Fibroblast of lung (primary cell): ENCODE data around the gene AACS. TPM values are rescaled to one million over a fixed set of nuclear protein-coding genes. Genes with fewer than 3 reads are reported as not detected.

Experiments
- DNase-seq, 2 donors: peaks; one replicate each; pipeline versions ENCODE4 v3.0.0 to v3.0.0-alpha.2; 2010; ENCODE audit warnings: low read depth in 2 of 2
- H2AFZ ChIP-seq: 2 replicates; pipeline ENCODE4 v1.5.1; 2012; ENCODE audit warnings: low read length, control low read depth, inconsistent platforms
- H3K27ac ChIP-seq: 2 replicates; pipeline ENCODE4 v1.5.1; 2011; ENCODE audit warnings: low read length, control low read depth; ENCODE audit not compliant: insufficient read depth
- H3K27me3 ChIP-seq: 2 replicates; pipeline ENCODE4 v1.5.1; 2011; ENCODE audit warnings: mild to moderate bottlenecking, low read length; ENCODE audit not compliant: control insufficient read depth, insufficient read depth
- H3K36me3 ChIP-seq: 2 replicates; pipeline ENCODE4 v1.5.1; 2011; ENCODE audit warnings: low read length; ENCODE audit not compliant: control insufficient read depth, insufficient read depth
- H3K4me1 ChIP-seq: 2 replicates; pipeline ENCODE4 v1.5.1; 2011; ENCODE audit warnings: low read length; ENCODE audit not compliant: control insufficient read depth, insufficient read depth; ENCODE audit errors: extremely low read depth
- H3K4me2 ChIP-seq: 2 replicates; pipeline ENCODE4 v1.5.1; 2011; ENCODE audit warnings: low read length, control low read depth; ENCODE audit not compliant: insufficient read depth; ENCODE audit errors: extremely low read depth
- H3K4me3 ChIP-seq, 4 experiments: fragments of 200-600 bp in 1 of 4; sonication (generic) in 1 of 4; replicated peaks in 1 of 4; 2 replicates each; pipeline ENCODE4 v1.5.1; 2011 to 2016; ENCODE audit warnings: low read length in 4 of 4, low read depth in 3 of 4, mild to moderate bottlenecking in 3 of 4, control low read depth in 2 of 4, inconsistent platforms in 1 of 4, mixed read lengths in 1 of 4; ENCODE audit not compliant: insufficient read depth in 1 of 4; ENCODE audit errors: control extremely low read depth in 1 of 4
- H3K79me2 ChIP-seq: 2 replicates; pipeline ENCODE4 v1.5.1; 2012; ENCODE audit warnings: mild to moderate bottlenecking, low read length, inconsistent platforms; ENCODE audit not compliant: control insufficient read depth, insufficient read depth
- H3K9ac ChIP-seq: 2 replicates; pipeline ENCODE4 v1.5.1; 2011; ENCODE audit warnings: mild to moderate bottlenecking, low read length, control low read depth; ENCODE audit not compliant: insufficient read depth
- H3K9me3 ChIP-seq: 2 replicates; pipeline ENCODE4 v1.5.1; 2012; ENCODE audit warnings: low read depth, low read length; ENCODE audit not compliant: control insufficient read depth, insufficient read depth
- H4K20me1 ChIP-seq: 2 replicates; pipeline ENCODE4 v1.5.1; 2011; ENCODE audit warnings: low read length; ENCODE audit not compliant: control insufficient read depth, insufficient read depth; ENCODE audit errors: extremely low read depth
- EZH2 ChIP-seq: IDR thresholded peaks from 2 replicates; pipeline ENCODE4 v1.5.1; 2012; ENCODE audit warnings: low read length, control low read depth, mild to moderate bottlenecking; ENCODE audit errors: missing control alignments
- polyA plus RNA-seq, 2 donors: library from polyadenylated mRNA; depleted of rRNA in 1 of 2; stranded (reverse) in 1 of 2; unstranded in 1 of 2; fragments of >200 nt; gene quantifications; 2 replicates each; pipeline ENCODE4 v1.2.1, GENCODE V29; 2011 to 2012; ENCODE audit warnings: missing spikeins in 1 of 2
- total RNA-seq: library from RNA; depleted of rRNA; stranded (reverse); fragments of >200 nt; gene quantifications from 2 replicates; pipeline ENCODE4 v1.2.1, GENCODE V29; 2014
- TF ChIP-seq, protein P1 (sequence below), 2 donors: IDR thresholded peaks in 1 of 2; conservative IDR thresholded peaks in 1 of 2; 1 replicate in 1 of 2; 2 replicates in 1 of 2; pipeline ENCODE4 v1.5.1; 2011 to 2012; ENCODE audit warnings: low read length in 2 of 2, control low read depth in 1 of 2, inconsistent platforms in 1 of 2, low read depth in 1 of 2, mild to moderate bottlenecking in 1 of 2

The AACS gene
- total and polyA plus RNA-seq, 2 donors (not counting 1 experiment from before 2014, with no cell fraction given): 24.7 to 31.5 TPM

GRCh38 chr12:125113263-125113662 lies 48.0 kb downstream of the AACS start:
- DNase-seq: no peak
- Histone ChIP-seq H3K36me3 (peaks cover 6% of the 10 kb centered on the region), H3K9me3 (no peaks in the 10 kb centered on the region), H3K4me2 (no peak overlapping the region), H3K9ac (no peak overlapping the region), H3K4me1 (no peaks in the 10 kb centered on the region), H3K4me3 (no peak overlapping the region), H3K27ac (no peak overlapping the region), H4K20me1 (no peaks in the 10 kb centered on the region), H2AFZ (no peak overlapping the region), H3K79me2 (no peaks in the 10 kb centered on the region), H3K27me3 (no peaks in the 10 kb centered on the region)
- no peak for TF ChIP-seq EZH2
- TF ChIP-seq, protein P1, sequence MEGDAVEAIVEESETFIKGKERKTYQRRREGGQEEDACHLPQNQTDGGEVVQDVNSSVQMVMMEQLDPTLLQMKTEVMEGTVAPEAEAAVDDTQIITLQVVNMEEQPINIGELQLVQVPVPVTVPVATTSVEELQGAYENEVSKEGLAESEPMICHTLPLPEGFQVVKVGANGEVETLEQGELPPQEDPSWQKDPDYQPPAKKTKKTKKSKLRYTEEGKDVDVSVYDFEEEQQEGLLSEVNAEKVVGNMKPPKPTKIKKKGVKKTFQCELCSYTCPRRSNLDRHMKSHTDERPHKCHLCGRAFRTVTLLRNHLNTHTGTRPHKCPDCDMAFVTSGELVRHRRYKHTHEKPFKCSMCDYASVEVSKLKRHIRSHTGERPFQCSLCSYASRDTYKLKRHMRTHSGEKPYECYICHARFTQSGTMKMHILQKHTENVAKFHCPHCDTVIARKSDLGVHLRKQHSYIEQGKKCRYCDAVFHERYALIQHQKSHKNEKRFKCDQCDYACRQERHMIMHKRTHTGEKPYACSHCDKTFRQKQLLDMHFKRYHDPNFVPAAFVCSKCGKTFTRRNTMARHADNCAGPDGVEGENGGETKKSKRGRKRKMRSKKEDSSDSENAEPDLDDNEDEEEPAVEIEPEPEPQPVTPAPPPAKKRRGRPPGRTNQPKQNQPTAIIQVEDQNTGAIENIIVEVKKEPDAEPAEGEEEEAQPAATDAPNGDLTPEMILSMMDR (conservative IDR thresholded peaks at IDR 0.05 in 1 of 2, IDR thresholded peaks at IDR 0.05 in 1 of 2; ENCODE audit: low read depth in 1 of 2, low read length in 2 of 2): no peak

DNA sequence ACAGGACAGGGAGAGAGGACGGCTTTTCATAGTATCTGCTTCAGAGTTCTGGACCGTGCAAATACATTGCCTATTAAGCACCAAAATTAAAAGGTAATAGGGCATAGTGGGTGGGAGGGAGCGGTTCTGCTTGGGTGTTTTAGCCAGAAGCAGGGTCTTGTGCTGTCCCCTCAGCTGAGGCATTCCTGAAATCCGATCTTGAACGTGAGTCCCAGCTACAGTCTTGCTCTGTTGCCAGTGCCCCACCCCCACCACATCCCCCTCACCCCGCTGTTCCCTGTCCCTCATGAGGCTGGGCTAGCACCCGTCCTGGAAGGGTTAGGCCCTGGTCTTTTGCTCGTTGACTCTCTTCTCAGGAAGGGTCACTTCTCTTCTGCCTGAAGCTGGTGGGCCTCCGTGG lies 48.6 kb downstream of the AACS start:
- no peak for DNase-seq
- Histone ChIP-seq H3K4me2 (no peak overlapping the region), H3K27ac (no peak overlapping the region), H3K4me1 (no peaks in the 10 kb centered on the region), H3K4me3 (no peak overlapping the region), H3K79me2 (no peaks in the 10 kb centered on the region), H3K27me3 (no peaks in the 10 kb centered on the region), H4K20me1 (no peaks in the 10 kb centered on the region), H3K9me3 (no peaks in the 10 kb centered on the region), H3K36me3 (peaks cover 6% of the 10 kb centered on the region), H2AFZ (no peak overlapping the region), H3K9ac (no peak overlapping the region)
- no peak for TF ChIP-seq EZH2
- TF ChIP-seq, protein P1 (conservative IDR thresholded peaks at IDR 0.05 in 1 of 2, IDR thresholded peaks at IDR 0.05 in 1 of 2; ENCODE audit: low read depth in 1 of 2, low read length in 2 of 2): no peak

DNA sequence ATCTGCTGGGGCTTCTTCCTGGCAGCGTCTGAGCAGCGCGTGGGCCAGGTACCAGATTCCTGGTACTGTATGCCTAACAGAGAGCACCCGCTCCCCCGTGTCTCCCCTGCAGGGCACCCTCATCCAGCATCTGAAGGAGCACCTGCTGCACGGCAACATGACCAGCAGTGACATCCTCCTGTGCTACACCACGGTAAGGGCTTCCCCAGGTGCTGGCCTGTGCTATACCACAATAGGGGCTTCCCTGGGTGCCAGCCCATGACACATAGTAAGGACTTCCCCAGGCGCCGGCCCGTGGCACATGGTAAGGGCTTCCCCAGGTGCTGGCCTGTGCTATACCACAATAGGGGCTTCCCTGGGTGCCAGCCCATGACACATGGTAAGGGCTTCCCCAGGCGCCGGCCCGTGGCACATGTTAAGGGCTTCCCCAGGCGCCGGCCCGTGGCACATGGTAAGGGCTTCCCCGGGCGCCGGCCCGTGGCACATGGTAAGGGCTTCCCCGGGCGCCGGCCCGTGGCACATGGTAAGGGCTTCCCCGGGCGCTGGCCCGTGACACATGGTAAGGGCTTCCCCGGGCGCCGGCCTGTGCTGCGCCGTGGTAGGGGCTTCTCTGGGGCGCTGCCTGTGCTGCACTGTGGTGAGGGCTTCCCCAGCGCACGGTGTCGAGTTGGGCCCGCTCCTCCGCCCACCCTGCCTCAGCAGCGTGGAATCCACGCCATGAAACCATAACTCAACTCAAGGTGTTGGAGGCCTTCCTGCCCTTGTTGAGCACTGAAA lies 49.3 kb downstream of the AACS start:
- Histone ChIP-seq H3K36me3 (peaks cover 5% of the 10 kb centered on the region), H3K79me2 (no peaks in the 10 kb centered on the region), H3K27ac (no peak overlapping the region), H3K9ac (no peak overlapping the region), H3K4me3 (no peak overlapping the region), H3K4me2 (no peak overlapping the region), H4K20me1 (no peaks in the 10 kb centered on the region), H2AFZ (no peak overlapping the region), H3K4me1 (no peaks in the 10 kb centered on the region), H3K27me3 (no peaks in the 10 kb centered on the region), H3K9me3 (no peaks in the 10 kb centered on the region)
- TF ChIP-seq EZH2: no peak
- TF ChIP-seq, protein P1 (conservative IDR thresholded peaks at IDR 0.05 in 1 of 2, IDR thresholded peaks at IDR 0.05 in 1 of 2; ENCODE audit: low read depth in 1 of 2, low read length in 2 of 2): no peak
- DNase-seq: no peak
